Stimulated activated CD8-positive, alpha-beta memory T cell treated with anti-CD3 and anti-CD28 coated beads, Interleukin-12 subunit alpha, Interleukin-12 subunit beta, amount 100 ng/mL, for 4 hours (primary cell): ENCODE results near the gene POLD4.
A peak's percentile ranks its signal among the peaks of the same experiment; 100 is the strongest.
"Not testable (repeated sequence)": the region's sequence is repeated elsewhere in the genome, so short reads cannot be mapped to it uniquely, and the experiment has no call there.

Source experiments
- DNase-seq: peaks from one replicate; pipeline ENCODE4 v3.0.0-alpha.2; 2020; ENCODE audit warnings: low read depth

Gene POLD4

DNA sequence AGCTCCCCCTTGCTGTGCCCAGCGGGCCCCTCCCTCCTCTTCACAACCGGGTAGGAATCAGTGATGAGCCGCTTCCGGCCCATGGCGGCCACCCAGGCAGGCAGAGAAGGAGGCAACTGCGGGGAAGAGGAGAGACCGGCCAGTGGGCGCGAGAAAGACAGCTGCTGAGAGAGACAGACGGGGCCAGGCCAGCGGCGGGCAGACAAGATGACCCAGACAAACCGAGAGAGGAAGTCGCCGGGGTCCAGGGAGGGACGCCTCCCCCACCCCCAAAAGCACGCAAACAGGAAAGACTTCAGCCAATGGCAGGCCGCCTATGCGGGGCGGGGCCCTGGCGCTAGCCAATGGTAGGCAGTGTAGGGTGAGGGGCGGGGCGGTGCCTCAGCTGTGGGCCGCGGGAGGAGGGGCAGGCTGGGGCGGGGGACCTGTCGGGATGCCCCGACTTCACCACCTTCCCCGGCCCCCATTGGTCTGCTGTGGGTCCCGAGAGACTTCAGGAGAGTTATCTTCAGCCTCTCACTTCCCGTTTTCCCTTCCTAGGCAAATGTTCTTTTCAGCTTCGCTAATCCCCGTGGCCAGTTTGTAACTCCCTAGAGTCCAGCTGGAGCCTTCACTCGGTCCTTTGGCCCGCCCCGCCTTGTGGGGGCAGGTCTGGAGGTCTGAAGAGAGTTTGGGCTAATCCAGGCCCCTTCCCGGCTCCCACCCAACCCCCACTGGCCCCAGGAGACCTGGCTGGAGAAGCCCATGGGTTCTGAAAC lies at the start of gene POLD4:
Gene POLD4, minus strand, starts transcription at position 230 of the 758 bp plus-strand sequence. Its CDS starts 147 bp downstream, at position 83.
- DNase-seq = peak; percentile 92

DNA sequence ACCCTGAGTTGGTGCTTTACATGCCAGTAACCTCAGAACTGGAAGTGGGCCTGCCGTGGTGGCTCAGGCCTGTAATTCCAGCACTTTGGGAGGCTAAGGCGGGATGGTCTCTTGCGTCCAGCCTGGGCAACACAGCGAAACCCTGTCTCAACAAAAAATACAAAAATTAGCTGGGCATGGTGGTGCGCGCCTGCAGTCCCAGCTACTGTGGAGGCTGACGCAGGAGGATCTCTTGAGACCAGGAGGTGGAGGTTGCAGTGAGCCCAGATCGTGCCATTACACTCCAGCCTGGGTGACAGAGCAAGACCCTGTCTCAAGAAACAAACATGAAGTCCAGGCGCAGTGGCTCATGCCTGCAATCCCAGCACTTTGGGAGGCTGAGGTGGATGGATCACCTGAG lies 49.7 kb upstream of the POLD4 start:
- not testable (repeated sequence) for DNase-seq

DNA sequence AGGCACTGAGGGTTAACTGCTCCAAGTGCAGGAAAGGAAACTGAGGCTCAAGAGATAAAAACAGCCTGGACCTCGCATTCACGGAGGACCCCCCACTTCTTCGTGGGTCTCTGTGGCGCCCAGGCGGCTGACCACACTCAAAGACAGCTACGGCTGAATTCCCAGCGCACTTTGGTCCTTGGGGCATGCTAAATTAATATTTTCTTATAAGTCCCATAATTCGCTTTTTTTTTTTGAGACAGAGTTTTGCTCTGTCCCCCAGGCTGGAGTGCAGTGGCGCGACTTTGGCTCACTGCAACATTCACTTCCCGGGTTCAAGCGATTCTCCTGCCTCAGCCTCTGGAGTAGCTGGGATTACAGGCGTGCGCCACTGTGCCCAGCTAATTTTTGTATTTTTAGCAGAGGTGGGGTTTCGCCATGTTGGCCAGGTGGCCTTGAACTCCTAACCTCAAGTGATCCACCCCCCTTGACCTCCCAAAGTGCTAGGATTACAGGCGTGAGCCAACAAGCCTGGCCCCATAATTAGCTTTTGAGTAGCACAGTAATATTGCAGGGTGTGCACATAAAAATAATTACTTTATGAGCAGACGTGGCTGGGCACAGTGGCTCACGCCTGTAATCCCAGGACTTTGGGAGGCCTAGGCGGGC lies 49.0 kb upstream of the POLD4 start:
- DNase-seq = not testable (repeated sequence)

DNA sequence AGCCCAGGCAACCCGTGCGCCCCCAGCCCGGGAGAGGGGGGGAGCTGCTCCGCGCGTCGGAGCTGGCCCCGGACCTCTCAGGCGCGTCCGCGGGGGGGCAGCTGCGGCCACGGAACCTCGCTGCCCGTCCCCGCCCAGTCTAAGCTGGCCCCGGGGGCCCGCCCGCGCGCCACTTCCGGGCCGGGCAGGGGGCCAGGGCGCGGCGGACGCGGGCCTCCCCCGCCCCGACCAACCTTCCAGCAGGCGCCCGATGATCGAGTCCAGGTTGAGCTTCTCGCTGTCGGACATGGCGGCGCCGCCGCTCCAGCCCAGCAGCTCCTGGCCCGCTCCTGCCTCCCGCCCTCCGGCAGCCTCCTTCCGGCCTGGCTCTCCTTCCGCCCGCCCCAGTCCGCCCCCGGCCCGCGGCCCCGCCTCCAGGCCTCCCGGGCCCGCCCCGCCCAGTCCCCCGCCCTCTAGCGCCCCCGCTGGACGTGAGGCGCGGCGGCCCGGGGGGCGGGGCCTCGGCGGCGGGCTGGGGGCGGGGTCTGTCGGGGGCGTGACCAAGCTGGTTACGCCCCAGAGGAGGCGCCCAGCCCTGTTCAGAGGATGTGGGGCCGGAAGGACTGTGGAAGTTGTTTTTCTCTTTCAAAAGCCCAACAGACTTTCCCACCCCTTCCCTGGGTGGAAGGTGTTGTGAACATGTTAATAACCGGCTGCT lies 48.3 kb upstream of the POLD4 start, which contains the start of gene PPP1CA:
Gene PPP1CA, minus strand, starts transcription at position 364 of the 697 bp plus-strand sequence. Its CDS starts 76 bp downstream, at position 288.
- DNase-seq = peak; percentile 88

DNA sequence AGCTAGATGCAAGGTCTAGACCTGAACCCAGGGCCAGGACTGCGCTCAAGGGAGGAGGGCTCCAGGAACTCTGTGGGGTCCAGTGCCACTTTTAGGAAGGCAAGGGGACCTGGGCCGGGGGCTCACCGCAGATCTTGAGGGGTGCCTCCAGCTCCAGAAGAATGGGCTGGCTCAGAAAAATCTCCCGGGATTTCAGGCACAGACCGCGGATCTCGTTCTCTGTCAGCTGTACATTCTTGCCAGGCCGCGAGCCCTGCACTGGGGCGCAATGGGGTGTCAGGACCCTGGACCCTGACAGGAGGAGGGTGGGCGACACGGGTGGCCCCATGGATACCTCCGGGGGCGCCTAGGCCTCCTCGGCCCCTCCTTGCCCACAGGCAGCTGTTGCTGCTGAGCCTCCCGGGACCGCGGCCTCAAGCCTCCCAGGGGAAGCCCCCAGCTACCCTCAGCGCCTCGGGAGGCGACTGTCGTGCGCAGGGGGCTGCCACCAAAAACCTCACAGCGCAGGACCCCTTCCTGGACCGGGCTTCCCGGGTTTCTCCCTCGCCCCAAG lies 47.7 kb upstream of the POLD4 start:
- no peak for DNase-seq

DNA sequence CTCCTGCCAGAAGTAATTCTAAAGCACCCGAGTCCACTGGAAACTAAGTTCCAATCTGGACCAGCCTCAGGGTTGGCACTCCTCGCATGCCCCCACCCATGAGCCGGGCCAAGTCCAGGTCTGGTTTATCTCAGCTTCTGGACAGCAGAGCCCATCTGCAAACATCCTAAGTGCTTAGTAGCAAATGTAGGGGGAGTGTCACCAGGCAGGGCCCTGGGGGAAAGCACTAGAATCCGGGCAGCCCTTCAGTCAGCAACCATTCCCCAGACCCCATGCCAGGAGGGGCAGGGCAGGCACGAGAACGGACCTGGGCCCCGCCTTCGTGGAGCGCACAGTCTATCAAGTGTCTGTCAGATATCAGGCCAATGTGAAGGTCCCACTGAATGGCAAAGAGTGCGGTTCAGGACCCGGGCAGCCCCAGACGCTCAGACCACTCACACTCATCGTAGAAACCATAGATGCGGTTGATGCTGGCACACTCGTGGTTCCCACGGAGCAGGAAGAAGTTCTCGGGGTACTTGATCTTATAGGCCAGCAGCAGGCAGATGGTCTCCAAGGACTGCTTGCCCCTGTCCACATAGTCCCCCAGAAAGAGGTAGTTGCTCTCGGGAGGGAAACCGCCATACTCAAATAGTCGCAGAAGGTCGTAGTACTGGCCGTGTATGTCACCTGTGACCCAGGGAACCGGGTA lies 47.0 kb upstream of the POLD4 start:
- no peak for DNase-seq

DNA sequence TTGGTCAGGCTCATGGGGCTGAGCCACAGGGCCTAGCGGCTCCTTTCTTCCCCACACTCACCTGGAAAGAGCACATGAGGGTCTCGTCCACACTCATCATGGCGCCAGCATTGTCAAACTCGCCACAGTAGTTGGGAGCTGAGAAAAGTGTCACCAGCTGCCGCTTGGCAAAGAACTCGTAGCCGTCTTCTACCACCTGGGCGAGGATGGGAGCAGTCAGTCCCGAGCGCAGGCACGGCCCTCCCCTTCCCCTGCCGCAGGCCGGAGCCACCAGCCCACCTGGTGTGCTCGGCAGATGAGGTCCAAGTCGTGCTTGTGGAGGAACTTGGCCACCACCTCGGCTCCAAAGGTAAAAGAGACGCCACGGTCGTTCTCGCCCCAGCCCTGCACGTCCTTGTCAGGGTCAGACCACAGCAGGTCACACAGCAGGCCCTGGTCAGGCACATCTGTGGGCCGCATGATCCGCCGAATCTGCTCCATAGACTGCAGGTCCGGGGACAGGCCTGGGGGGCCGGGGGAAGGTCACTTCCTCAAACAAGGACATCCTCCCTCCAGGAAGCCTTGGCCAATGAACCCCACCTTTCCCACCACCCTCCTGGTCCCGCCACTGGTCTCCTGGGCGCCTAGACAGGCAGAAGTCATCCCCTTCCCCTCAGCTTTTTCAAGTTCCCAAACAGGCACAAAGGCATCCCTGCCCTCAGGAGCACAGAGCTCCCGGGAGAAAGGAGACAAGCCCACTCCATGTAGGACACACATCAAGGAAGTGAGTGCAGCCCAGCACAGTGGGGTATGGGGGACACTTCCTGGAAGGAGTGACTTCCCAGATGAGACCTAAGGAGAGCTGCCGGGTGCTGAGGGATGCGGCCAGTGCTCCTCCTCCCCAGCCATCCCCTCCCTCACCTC lies 45.6 kb upstream of the POLD4 start:
- no peak for DNase-seq

DNA sequence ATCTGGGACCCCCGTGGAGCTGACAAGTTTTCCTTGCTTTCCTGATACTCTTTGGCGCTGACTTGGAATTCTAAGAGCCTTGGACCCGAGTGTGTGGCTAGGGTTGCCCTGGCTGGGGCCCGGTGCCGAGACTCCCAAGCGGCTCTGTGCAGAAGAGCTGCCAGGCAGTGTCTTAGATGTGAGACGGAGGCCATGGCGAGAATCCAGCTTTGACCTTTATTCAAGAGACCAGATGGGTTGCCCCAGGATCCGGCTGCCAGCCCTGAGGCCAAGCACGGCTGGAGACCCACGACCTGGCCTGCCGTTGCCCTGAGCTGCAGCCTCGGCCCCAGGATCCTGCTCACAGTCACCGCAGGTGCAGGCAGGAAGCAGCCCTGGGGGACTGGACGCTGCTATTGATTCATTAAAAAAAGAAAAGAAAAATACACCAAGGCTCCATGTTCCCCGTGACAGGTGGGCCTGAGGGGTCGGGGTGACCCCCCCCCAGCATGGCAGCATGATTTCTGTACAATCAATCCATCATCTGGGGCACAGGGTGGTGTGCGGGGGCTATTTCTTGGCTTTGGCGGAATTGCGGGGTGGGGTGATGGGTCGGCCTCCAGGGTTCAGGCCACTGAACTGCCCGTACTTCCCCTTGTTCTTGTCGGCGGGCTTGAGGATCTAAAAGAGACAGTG lies 44.8 kb upstream of the POLD4 start:
- DNase-seq = no peak

DNA sequence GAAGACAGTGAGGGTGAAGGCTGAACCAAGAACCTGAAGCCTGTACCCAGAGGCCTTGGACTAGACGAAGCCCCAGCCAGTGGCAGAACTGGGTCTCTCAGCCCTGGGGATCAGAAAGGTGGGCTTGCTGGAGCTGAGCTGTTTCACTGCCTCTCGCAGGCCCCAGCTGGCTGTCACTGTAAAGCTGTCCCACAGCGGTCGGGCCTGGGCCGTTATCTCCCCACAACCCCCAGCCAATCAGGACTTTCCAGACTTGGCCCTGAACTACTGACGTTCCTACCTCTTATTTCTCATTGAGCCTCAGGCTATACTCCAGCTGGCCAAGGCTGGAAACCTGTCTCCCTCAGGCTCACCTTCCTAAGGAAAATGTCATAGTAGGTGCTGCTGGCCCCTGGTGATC lies 44.2 kb upstream of the POLD4 start:
- DNase-seq = no peak

DNA sequence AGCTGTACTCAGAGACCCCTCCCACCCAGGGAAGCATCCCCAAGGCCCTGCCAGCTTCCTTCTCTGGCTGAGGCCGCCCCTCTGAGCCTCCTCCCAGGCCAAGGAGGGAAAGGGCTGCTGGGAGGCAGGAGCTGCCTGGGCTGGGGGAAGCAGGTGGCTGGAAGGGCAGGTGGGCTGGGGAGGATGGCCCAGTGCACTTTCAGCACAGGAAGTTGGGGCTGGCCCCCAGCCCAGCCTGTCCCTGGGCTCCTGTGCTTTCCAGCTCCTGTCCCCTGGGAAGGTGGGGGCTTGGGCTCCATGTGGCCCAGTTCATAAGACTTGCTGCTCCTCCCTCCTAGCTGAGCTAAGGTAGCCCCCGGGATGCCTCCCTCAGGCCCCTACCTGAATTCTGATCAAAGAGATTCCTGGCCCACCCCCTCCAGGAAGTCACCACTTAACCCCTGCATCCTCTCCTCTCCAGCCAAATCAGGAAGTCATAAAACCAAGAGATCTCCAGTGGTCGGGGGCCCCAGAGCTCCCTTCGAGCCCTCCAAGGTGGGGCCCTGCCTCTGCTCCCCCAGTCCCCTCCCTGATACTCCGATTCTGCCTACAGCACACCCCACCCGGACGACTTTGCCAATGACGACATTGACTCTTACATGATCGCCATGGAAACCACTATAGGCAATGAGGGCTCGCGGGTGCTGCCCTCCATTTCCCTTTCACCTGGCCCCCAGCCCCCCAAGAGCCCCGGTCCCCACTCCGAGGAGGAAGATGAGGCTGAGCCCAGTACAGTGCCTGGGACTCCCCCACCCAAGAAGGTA lies 43.4 kb upstream of the POLD4 start:
- no peak for DNase-seq

DNA sequence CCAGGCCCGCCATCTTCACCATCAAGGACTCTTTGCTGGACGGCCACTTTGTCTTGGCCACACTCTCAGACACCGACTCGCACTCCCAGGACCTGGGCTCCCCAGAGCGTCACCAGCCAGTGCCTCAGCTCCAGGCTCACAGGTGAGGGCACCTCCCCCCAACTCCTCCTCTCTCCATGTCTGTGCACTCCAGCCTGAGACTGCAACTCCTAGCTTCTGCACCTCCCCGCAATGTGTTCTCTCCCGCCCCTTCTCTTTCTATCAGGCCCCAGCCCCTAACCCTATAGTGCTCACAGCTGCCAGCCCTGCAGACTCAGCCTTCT lies 42.9 kb upstream of the POLD4 start:
- DNase-seq = no peak

DNA sequence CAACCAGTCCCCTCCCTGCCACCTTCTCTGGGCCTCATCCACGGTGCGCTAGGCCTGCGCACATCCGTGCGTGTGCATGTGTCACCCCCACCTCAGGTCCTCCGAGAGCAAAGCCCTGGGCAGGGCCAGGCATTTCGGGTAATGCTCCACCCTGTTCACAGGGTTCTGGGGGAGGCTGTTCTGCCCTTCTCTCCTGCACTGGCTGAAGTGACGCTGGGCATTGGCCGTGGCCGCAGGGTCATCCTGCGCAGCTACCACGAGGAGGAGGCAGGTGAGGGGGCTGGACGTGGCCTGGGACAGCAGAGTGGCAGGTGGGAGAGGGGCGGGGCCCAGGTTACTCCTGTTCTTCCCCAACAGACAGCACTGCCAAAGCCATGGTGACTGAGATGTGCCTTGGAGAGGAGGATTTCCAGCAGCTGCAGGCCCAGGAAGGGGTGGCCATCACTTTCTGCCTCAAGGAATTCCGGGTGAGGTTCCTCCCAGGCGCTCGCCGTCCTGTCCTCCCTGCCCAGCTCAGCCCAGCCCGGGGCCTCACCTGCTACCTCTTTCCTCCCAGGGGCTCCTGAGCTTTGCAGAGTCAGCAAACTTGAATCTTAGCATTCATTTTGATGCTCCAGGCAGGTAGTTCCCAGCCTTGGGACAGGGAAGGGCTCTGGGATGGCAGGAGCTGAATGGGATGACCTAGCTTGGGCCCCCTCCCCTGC lies 42.4 kb upstream of the POLD4 start:
- no peak for DNase-seq

DNA sequence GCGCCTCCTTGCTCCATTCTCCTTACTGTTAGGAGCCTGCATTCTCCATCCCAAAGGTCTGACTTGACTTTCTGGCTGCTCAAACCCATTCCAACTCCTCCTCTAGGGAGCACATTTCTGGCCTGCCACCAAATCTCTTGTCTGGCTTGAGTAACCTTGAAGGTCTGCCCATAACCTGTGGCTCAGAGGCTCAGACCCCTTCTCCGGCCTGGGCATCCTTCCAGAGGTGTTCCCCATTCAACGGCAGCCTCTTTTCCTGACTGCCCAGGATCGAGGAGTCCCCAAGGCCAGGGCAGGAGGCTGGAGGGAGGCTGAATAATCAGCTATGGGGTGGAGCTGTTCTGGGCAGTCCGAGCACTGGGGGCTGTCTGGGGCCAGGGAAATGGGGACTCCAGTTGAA lies 40.6 kb upstream of the POLD4 start:
- DNase-seq = no peak

DNA sequence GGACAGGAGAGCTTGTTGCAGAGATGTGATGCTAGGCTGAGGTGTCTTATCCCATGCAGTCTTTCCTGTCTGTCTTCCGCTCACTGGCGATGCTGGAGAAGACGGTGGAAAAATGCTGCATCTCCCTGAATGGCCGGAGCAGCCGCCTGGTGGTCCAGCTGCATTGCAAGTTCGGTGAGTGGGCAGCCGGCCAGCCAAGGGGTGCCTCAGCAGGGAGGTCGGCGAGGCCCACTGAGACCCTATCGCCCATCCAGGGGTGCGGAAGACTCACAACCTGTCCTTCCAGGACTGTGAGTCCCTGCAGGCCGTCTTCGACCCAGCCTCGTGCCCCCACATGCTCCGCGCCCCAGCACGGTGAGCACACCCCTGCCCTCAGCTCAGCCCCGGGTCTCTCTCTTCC lies 40.1 kb upstream of the POLD4 start:
- no peak for DNase-seq

DNA sequence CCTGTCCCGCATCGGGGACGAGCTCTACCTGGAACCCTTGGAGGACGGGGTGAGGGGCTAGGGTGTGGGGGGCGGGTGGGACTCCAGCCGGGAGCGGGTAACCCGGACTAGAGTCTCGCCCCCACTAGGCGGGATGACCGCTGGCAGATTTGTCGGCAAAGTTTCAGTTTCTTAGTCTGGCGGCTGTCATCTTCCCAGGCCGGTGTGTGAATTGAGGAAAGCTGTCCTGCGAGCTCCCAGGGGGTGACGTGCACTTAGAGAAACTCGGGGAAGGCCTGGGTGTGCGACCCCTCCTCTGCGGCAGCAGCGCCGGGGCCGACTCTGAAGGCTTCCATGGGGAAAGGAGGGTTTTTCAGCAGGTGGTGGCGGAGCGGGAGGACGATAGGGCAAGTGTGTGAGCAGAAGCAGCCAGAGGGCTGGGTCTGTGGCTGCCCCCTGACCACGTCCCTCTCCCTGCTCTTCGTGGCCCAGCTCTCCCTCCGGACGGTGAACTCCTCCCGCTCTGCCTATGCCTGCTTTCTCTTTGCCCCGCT lies 38.9 kb upstream of the POLD4 start:
- DNase-seq = no peak

DNA sequence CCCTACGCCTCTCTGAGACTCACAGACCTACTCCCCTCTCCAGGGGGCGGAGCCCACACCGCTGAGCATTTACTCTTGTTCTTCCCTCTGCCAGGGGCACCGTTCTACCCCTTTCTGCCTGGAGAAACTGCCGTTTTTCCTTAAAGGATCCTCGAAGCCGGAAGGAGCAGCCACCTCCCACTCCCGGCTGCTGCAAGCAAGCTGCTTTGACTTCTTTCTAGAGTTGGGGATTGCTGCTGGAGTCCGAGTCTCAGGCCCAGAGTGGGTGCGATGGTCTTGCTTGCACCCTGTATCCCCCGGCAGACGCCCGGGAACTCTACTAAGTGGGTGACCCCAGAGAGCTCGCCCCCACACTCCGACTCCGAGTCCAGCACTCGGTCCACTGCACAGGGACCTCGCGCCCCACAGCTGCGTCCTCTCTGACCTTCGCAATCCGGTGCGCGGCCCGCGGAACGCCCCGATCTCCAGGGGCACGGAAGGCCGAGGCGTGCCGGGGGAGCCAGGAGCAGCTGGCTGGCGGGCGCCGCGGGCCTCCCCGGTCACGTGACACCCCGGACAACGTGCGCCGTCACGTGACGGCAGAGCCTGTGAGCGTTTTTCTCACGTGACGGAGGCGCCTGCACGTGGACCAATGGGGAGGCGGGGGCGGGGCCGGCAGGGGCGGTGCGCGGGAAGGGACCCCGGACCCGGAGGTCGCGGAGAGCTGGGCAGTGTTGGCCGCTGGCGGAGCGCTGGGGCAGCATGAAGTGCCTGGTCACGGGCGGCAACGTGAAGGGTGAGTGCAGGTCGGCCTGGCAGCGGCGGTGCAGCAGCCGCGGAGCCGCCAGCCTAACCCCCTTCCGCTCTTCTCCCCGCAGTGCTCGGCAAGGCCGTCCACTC lies 38.2 kb upstream of the POLD4 start, which contains the start of gene RAD9A:
Gene RAD9A, plus strand, starts transcription at position 683 of the 879 bp plus-strand sequence. Its CDS starts 59 bp downstream, at position 742.
- peak; percentile 89 for DNase-seq

DNA sequence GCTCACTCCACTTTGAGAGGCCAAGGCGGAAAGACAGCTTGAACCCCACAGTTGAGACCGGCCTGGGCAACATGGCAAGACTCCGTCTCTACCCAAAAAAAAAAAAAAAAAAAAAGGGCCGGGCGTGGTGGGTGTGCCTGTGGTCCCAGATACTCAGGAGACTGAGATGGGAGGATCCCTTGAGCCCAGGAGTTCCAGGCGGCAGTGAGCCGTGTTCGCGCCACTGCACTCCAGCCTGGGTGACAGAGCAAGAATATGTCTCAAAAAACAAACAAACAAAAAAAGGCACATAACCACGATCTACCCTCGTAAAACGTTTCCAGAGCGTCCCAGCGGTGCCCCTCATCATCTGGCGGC lies 37.6 kb upstream of the POLD4 start:
- no peak for DNase-seq

DNA sequence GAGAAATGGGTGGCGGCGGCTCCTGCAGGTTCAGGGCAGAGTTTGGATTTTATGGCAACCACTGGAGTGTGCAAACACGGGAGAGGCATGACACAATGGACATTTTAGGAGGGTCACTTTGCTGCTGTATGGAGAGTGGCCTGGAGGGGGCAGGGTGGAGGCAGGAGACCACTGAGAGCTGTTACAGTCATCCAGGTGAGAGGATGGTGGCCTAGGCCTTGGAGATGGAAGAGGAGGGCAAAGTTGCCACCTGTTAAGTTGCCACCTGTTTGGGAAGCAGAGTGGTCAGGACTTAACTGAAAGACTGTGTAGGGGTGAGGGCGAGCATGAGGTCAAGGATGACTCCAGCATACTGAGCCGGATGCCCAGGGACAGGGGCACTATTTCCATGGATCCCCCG lies 36.1 kb upstream of the POLD4 start:
- no peak for DNase-seq
